ENCODE measurements around the gene PRKCA.

DNA sequence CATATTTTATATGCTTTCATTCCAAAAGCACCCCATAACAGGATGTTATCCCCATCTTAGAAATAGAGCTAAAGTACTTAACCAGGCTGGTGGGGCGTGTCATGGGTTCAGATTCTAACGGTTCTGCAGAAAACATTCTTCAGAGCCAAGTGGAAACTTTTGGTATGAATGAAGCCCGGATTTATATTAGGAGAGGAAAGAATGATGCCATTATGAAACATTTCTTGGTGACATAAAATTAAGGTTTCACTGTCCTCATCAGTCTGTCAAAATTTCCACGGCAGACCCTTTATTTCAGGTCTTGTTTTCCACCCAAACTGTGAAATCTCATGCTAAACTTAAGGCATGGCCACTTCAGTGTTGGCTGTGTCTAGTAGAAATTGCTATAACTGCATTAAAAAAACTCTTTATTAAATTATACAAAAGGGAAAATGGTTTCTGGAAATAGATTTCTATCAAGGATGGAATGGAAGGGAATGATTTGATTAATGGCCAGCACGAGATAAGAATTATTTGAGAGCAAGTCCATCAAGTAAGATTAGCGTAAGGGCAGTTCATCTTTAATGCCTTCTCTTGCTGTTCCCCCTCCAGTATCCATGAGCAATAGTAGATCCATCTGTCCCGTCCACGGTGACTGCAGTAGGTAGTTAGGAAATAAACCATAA is 11.7 kb downstream of the PRKCA start:
- TF ChIP-seq, protein P1, sequence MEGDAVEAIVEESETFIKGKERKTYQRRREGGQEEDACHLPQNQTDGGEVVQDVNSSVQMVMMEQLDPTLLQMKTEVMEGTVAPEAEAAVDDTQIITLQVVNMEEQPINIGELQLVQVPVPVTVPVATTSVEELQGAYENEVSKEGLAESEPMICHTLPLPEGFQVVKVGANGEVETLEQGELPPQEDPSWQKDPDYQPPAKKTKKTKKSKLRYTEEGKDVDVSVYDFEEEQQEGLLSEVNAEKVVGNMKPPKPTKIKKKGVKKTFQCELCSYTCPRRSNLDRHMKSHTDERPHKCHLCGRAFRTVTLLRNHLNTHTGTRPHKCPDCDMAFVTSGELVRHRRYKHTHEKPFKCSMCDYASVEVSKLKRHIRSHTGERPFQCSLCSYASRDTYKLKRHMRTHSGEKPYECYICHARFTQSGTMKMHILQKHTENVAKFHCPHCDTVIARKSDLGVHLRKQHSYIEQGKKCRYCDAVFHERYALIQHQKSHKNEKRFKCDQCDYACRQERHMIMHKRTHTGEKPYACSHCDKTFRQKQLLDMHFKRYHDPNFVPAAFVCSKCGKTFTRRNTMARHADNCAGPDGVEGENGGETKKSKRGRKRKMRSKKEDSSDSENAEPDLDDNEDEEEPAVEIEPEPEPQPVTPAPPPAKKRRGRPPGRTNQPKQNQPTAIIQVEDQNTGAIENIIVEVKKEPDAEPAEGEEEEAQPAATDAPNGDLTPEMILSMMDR (IDR thresholded peaks at IDR 0.05; ENCODE audit: low read depth, low read length, poor library complexity, severe bottlenecking) = no peak
- TF ChIP-seq EZH2phosphoT487 (IDR thresholded peaks at IDR 0.05; ENCODE audit: borderline replicate concordance, low read length) = no peak

All from DOHH2 (cell line).